GM19328 (cell line): Measurements from ENCODE around the gene ITK.
"Not testable (repeated sequence)": the region's sequence is repeated elsewhere in the genome, so short reads cannot be mapped to it uniquely, and the experiment has no call there.

Experiments
- ATAC-seq: cut with Tn5 transposase; IDR thresholded peaks from one replicate; pipeline ENCODE4 v1.9.1; 2021; ENCODE audit warnings: mild to moderate bottlenecking, moderate library complexity; ENCODE audit not compliant: unreplicated experiment

ITK gene

GRCh38 chr5:157167214-157167621 is 13.4 kb upstream of the ITK start:
- ATAC-seq = no peak

- ATAC-seq = no peak
Observed at GRCh38 chr5:157168286-157168685, 12.4 kb upstream of the ITK start.

- ATAC-seq = peak; percentile 97
Observed at GRCh38 chr5:157172403-157172802, 8.2 kb upstream of the ITK start.

- no peak for ATAC-seq
Observed at GRCh38 chr5:157175071-157175612, 5.5 kb upstream of the ITK start.

- no peak for ATAC-seq
Observed at GRCh38 chr5:157177953-157178352, 2.7 kb upstream of the ITK start.

GRCh38 chr5:157178966-157179365 is 1.7 kb upstream of the ITK start:
- no peak for ATAC-seq

GRCh38 chr5:157182143-157182757 is 1.6 kb downstream of the ITK start:
- no peak for ATAC-seq

- no peak for ATAC-seq
Observed at GRCh38 chr5:157184117-157184670, 3.6 kb downstream of the ITK start.

GRCh38 chr5:157185122-157185521 is 4.5 kb downstream of the ITK start:
- not testable (repeated sequence) for ATAC-seq

GRCh38 chr5:157186309-157187045 is 5.8 kb downstream of the ITK start:
- ATAC-seq = no peak

- ATAC-seq = no peak
Observed at GRCh38 chr5:157187046-157187754, 6.6 kb downstream of the ITK start.

- no peak for ATAC-seq
Observed at GRCh38 chr5:157188270-157188669, 7.6 kb downstream of the ITK start.

- ATAC-seq = no peak
Observed at GRCh38 chr5:157189223-157189622, 8.6 kb downstream of the ITK start.

- ATAC-seq = no peak
Observed at GRCh38 chr5:157193699-157194424, 13.2 kb downstream of the ITK start.

GRCh38 chr5:157196045-157196444 is 15.4 kb downstream of the ITK start:
- no peak for ATAC-seq

GRCh38 chr5:157197086-157197485 is 16.4 kb downstream of the ITK start:
- no peak for ATAC-seq

GRCh38 chr5:157198277-157198986 is 17.8 kb downstream of the ITK start:
- no peak for ATAC-seq

GRCh38 chr5:157201857-157202256 is 21.2 kb downstream of the ITK start:
- no peak for ATAC-seq

- ATAC-seq = no peak
Observed at GRCh38 chr5:157203417-157203816, 22.8 kb downstream of the ITK start.

GRCh38 chr5:157204765-157205164 is 24.1 kb downstream of the ITK start:
- no peak for ATAC-seq
